Testis (tissue), 3 donors: ENCODE results near the gene TMEM120A. TPM values are rescaled to one million over a fixed set of nuclear protein-coding genes. Genes with fewer than 3 reads are reported as not detected.

ENCODE experiments used
- DNase-seq: peaks from one replicate; pipeline ENCODE4 v3.0.0-alpha.2; 2019
- H3K27ac ChIP-seq, 2 donors: fragments of 200-600 bp; sonication (generic); one replicate each; pipeline ENCODE4 v1.5.1; 2019
- H3K27me3 ChIP-seq: fragments of 200-600 bp; sonication (generic); one replicate; pipeline ENCODE4 v1.5.1; 2019
- H3K36me3 ChIP-seq: fragments of 200-600 bp; sonication (generic); one replicate; pipeline ENCODE4 v1.5.1; 2017; ENCODE audit warnings: low read depth; ENCODE audit errors: missing control alignments
- H3K4me1 ChIP-seq: fragments of 200-600 bp; sonication (generic); one replicate; pipeline ENCODE4 v1.5.1; 2019
- H3K4me3 ChIP-seq, 2 donors: fragments of 200-600 bp; sonication (generic); one replicate each; pipeline ENCODE4 v1.5.1; 2017 to 2019
- H3K9me3 ChIP-seq: fragments of 200-600 bp; sonication (generic); one replicate; pipeline ENCODE4 v1.5.1; 2017
- CTCF ChIP-seq, 3 experiments: fragments of 450-650 bp in 2 of 3; fragments of 200-600 bp in 1 of 3; sonication (generic) in 1 of 3; IDR thresholded peaks; one replicate each; pipeline ENCODE4 v1.5.1; 2016 to 2019; ENCODE audit warnings: antibody characterized with exemption in 3 of 3, mild to moderate bottlenecking in 2 of 3, moderate library complexity in 1 of 3
- POLR2A ChIP-seq: fragments of 450-650 bp; IDR thresholded peaks from one replicate; pipeline ENCODE4 v1.6.1; 2017; ENCODE audit warnings: antibody characterized with exemption, mild to moderate bottlenecking, moderate library complexity
- WGBS, 2 donors: methylation state at CpG; one replicate each; pipeline ENCODE4 v1.1.5; 2018; 5-methylcytosine and 5-hydroxymethylcytosine counted together
- intact Hi-C: fragments of 100-400 bp; cut with DNase I; formaldehyde crosslinking; loops from one replicate; pipeline ENCODE4 v1.15.1; 2023; ENCODE audit warnings: low total_unique reads
- polyA plus RNA-seq: library from polyadenylated mRNA; stranded (reverse); fragments of 350-450 nt; fragmentation: Illumina TruSeq; extraction: RNeasy Lipid Tissue Mini Kit (QIAGEN cat#74804); gene quantifications from one replicate; pipeline ENCODE4 v1.2.3, GENCODE V29; 2014; ENCODE audit warnings: low read depth, low replicate concordance; ENCODE audit not compliant: insufficient read depth
- total RNA-seq, 2 donors: library from RNA; depleted of rRNA; stranded (reverse); fragments of >200 nt; gene quantifications; one replicate each; pipeline ENCODE4 v1.2.3, GENCODE V29; 2016

Gene TMEM120A
- total and polyA plus RNA-seq, 3 donors from 2014 or later = 85.9 to 270 (median 150) TPM

GRCh38 chr7:75961218-75961617 is 33.2 kb downstream of the TMEM120A start:
- DNase-seq = no peak
- no peaks in the 10 kb centered on the region for H3K9me3 ChIP-seq
- intact Hi-C loops = no loop called here
- no peaks in the 10 kb centered on the region for H3K27me3 ChIP-seq
- TF ChIP-seq POLR2A (no peak), CTCF (IDR thresholded peaks at IDR 0.05) (no peak)
- H3K4me1 ChIP-seq = peaks cover 25% of the 10 kb centered on the region
- no peak overlapping the region for H3K4me3 ChIP-seq
- no peak overlapping the region for H3K27ac ChIP-seq
- WGBS, 2 donors = 93 to 94% methylated on average over 7 of the region's 7 CpGs
- H3K36me3 ChIP-seq = no peaks in the 10 kb centered on the region

- H3K27ac ChIP-seq = no peak overlapping the region
- H3K4me3 ChIP-seq = no peak overlapping the region
- TF ChIP-seq POLR2A = no peak
- TF ChIP-seq CTCF (IDR thresholded peaks at IDR 0.05) = no peak
- intact Hi-C loops = no loop called here
- DNase-seq = no peak
- H3K27me3 ChIP-seq = no peaks in the 10 kb centered on the region
- H3K9me3 ChIP-seq = no peaks in the 10 kb centered on the region
- peaks cover 17% of the 10 kb centered on the region for H3K4me1 ChIP-seq
- 97 to 98% methylated on average over 6 of the region's 6 CpGs for WGBS, 2 donors
- no peaks in the 10 kb centered on the region for H3K36me3 ChIP-seq
These were observed 34.0 kb downstream of the TMEM120A start for GRCh38 chr7:75960372-75960771.

GRCh38 chr7:75958802-75959543 is 35.4 kb downstream of the TMEM120A start:
- intact Hi-C loops = no loop called here
- WGBS, 2 donors = 89 to 92% methylated on average over 9 of the region's 9 CpGs
- peaks cover 17% of the 10 kb centered on the region for H3K4me1 ChIP-seq

GRCh38 chr7:75957021-75957736 is 37.2 kb downstream of the TMEM120A start:
- Histone ChIP-seq H3K9me3 (no peaks in the 10 kb centered on the region), H3K4me1 (peaks cover 6% of the 10 kb centered on the region), H3K36me3 (no peaks in the 10 kb centered on the region), H3K4me3 (no peak overlapping the region), H3K27ac (no peak overlapping the region), H3K27me3 (no peaks in the 10 kb centered on the region)
- no peak for DNase-seq
- 79 to 84% methylated on average over 16 of the region's 16 CpGs for WGBS, 2 donors
- no peak for TF ChIP-seq POLR2A
- intact Hi-C loops = no loop called here

More at GRCh38 chr7:75958802-75959543, 35.4 kb downstream of the TMEM120A start:
- no peak overlapping the region for H3K4me3 ChIP-seq
- no peaks in the 10 kb centered on the region for H3K27me3 ChIP-seq
- TF ChIP-seq CTCF (IDR thresholded peaks at IDR 0.05) (no peak), POLR2A (no peak)
- no peak for DNase-seq
- H3K36me3 ChIP-seq = no peaks in the 10 kb centered on the region
- no peaks in the 10 kb centered on the region for H3K9me3 ChIP-seq
- H3K27ac ChIP-seq = no peak overlapping the region

GRCh38 chr7:75955331-75955955 is 39.0 kb downstream of the TMEM120A start:
- no peak overlapping the region for H3K27ac ChIP-seq
- no peaks in the 10 kb centered on the region for H3K27me3 ChIP-seq
- TF ChIP-seq CTCF (IDR thresholded peaks at IDR 0.05) (no peak), POLR2A (no peak)
- no peaks in the 10 kb centered on the region for H3K9me3 ChIP-seq
- H3K4me3 ChIP-seq = no peak overlapping the region
- no peaks in the 10 kb centered on the region for H3K36me3 ChIP-seq
- intact Hi-C loops = no loop called here
- WGBS, 2 donors = 87 to 93% methylated on average over 11 to 12 of the region's 12 CpGs
- no peak for DNase-seq
- peaks cover 4% of the 10 kb centered on the region for H3K4me1 ChIP-seq
